A549 (cell line): ENCODE data around the gene CTSA. TPM values are rescaled to one million over a fixed set of nuclear protein-coding genes. Genes with fewer than 3 reads are reported as not detected.

ENCODE experiments used
- ATAC-seq, 2 experiments: fragments of 200-7000 bp in 1 of 2; fragments of >200 bp in 1 of 2; cut with Nextera tagmentation in 1 of 2; cut with Tn5 transposase in 1 of 2; 3 replicates each; pipeline versions ENCODE4 v1.8.0 to v1.9.1; 2018 to 2020; ENCODE audit warnings: mild to moderate bottlenecking in 1 of 2, moderate library complexity in 1 of 2
- CTCF ChIA-PET: fragments of 300-600 bp; sonication (Branson Sonifier 250); formaldehyde crosslinking; extraction: SDS; loops from one replicate; lab custom pipeline; 2021; ENCODE audit warnings: antibody characterized with exemption, inconsistent platforms; lab: Yijun Ruan, JAX
- POLR2A ChIA-PET: fragments of 350-600 bp; formaldehyde crosslinking; extraction: SDS; loops from one replicate; lab custom pipeline; 2021; ENCODE audit warnings: antibody characterized with exemption, inconsistent platforms; lab: Yijun Ruan, JAX
- DNase-seq, 2 experiments: peaks; one replicate each; pipeline versions ENCODE4 v3.0.0 to v3.0.0-alpha.2; 2011 to 2016; ENCODE audit warnings: low read depth in 1 of 2, low spot score in 1 of 2
- FAIRE-seq: peaks from 2 replicates; lab custom pipeline; 2011; peaks lifted over from hg19 to GRCh38; lab: Jason Lieb, UNC
- H3K27ac ChIP-seq, 2 experiments: fragments of >200 bp; sonication (Bioruptor Twin); formaldehyde crosslinking; 3 replicates each; pipeline ENCODE4 v1.5.1; 2016 to 2017
- H3K4me1 ChIP-seq: fragments of >200 bp; sonication (Bioruptor Twin); formaldehyde crosslinking; 3 replicates; pipeline ENCODE4 v1.6.1; 2016
- H3K4me2 ChIP-seq: fragments of >200 bp; sonication (Bioruptor Twin); formaldehyde crosslinking; 3 replicates; pipeline ENCODE4 v1.6.1; 2016
- H3K4me3 ChIP-seq: fragments of >200 bp; sonication (Bioruptor Twin); formaldehyde crosslinking; 3 replicates; pipeline ENCODE4 v1.5.1; 2016
- H3K9me3 ChIP-seq: fragments of >200 bp; sonication (Bioruptor Twin); formaldehyde crosslinking; 3 replicates; pipeline ENCODE4 v1.6.1; 2016
- BCL3 ChIP-seq: fragments of >200 bp; sonication (Bioruptor Twin); formaldehyde crosslinking; IDR thresholded peaks from 3 replicates; pipeline ENCODE4 v1.6.1; 2016
- CBX2 ChIP-seq: fragments of 200-600 bp; sonication (generic); IDR thresholded peaks from 2 replicates; pipeline ENCODE4 v1.6.1; 2016; ENCODE audit warnings: low read depth, mild to moderate bottlenecking, borderline replicate concordance
- CEBPB ChIP-seq, 2 experiments: fragments of >200 bp in 1 of 2; sonication (Bioruptor Twin) in 1 of 2; formaldehyde crosslinking in 1 of 2; IDR thresholded peaks; 2 replicates each; pipeline ENCODE4 v1.6.1; 2012 to 2016
- E2F6 ChIP-seq: IDR thresholded peaks from 2 replicates; pipeline ENCODE4 v1.6.1; 2012; ENCODE audit warnings: low read depth, borderline replicate concordance
- EHF ChIP-seq: fragments of 250-450 bp; sonication (Bioruptor Pico); IDR thresholded peaks from 2 replicates; pipeline ENCODE4 v1.5.0; 2020; ENCODE audit warnings: mild to moderate bottlenecking
- EHMT2 ChIP-seq: fragments of 200-600 bp; sonication (generic); IDR thresholded peaks from 2 replicates; pipeline ENCODE4 v1.6.1; 2016; ENCODE audit warnings: antibody characterized with exemption, low read depth, mild to moderate bottlenecking, moderate library complexity
- ESRRA ChIP-seq: fragments of 150-350 bp; IDR thresholded peaks from 2 replicates; pipeline ENCODE4 v1.6.1; 2014; ENCODE audit warnings: mild to moderate bottlenecking, low read length, borderline replicate concordance
- HOXA7 ChIP-seq: fragments of 250-450 bp; sonication (Bioruptor Pico); IDR thresholded peaks from 2 replicates; pipeline ENCODE4 v1.5.0; 2020; ENCODE audit warnings: mild to moderate bottlenecking, moderate library complexity
- HOXB13 ChIP-seq: fragments of 250-450 bp; sonication (Bioruptor Pico); IDR thresholded peaks from 2 replicates; pipeline ENCODE4 v1.5.0; 2020; ENCODE audit warnings: low read depth, mild to moderate bottlenecking, moderate library complexity
- JUN ChIP-seq, 2 experiments: fragments of >200 bp; sonication (Bioruptor Twin); formaldehyde crosslinking; IDR thresholded peaks; 2 replicates in 1 of 2; 3 replicates in 1 of 2; pipeline ENCODE4 v1.6.1; 2016 to 2017
- JUNB ChIP-seq: fragments of >200 bp; sonication (Bioruptor Twin); formaldehyde crosslinking; IDR thresholded peaks from 2 replicates; pipeline ENCODE4 v1.6.1; 2016
- KDM5A ChIP-seq: fragments of 200-600 bp; sonication (generic); IDR thresholded peaks from 2 replicates; pipeline ENCODE4 v1.6.1; 2016; ENCODE audit warnings: antibody characterized with exemption, mild to moderate bottlenecking
- MAFK ChIP-seq: fragments of 450-650 bp; IDR thresholded peaks from 2 replicates; pipeline ENCODE4 v1.6.1; 2014; ENCODE audit not compliant: partially characterized antibody
- MAZ ChIP-seq: fragments of 150-350 bp; IDR thresholded peaks from 2 replicates; pipeline ENCODE4 v1.6.1; 2014; ENCODE audit warnings: antibody characterized with exemption, low read depth, low read length, borderline replicate concordance
- NPAS2 ChIP-seq: fragments of 250-450 bp; sonication (Bioruptor Pico); IDR thresholded peaks from 2 replicates; pipeline ENCODE4 v1.8.0; 2022; ENCODE audit warnings: mild to moderate bottlenecking, moderate library complexity, borderline replicate concordance
- RNF2 ChIP-seq: fragments of 200-600 bp; sonication (generic); IDR thresholded peaks from 2 replicates; pipeline ENCODE4 v1.6.1; 2016; ENCODE audit warnings: low read depth, mild to moderate bottlenecking, antibody characterized with exemption, moderate library complexity, borderline replicate concordance
- SREBF2 ChIP-seq: fragments of 450-650 bp; IDR thresholded peaks from 2 replicates; pipeline ENCODE4 v1.6.1; 2014; ENCODE audit warnings: mild to moderate bottlenecking, moderate library complexity
- TP53 ChIP-seq: fragments of 250-450 bp; sonication (Bioruptor Pico); IDR thresholded peaks from 2 replicates; pipeline ENCODE4 v1.5.0; 2021; ENCODE audit warnings: mild to moderate bottlenecking, moderate library complexity
- ZSCAN20 ChIP-seq: fragments of 250-450 bp; sonication (Bioruptor Pico); IDR thresholded peaks from 2 replicates; pipeline ENCODE4 v1.8.0; 2022; ENCODE audit warnings: mild to moderate bottlenecking, moderate library complexity
- WGBS: methylation state at CpG from one replicate; pipeline ENCODE4 v1.1.6; 2017; ENCODE audit errors: missing lambda C conversion rate; 5-methylcytosine and 5-hydroxymethylcytosine counted together
- polyA plus RNA-seq, 4 experiments: library from polyadenylated mRNA; depleted of rRNA in 3 of 4; stranded (reverse); fragments of >200 nt; fragmentation: RNase III in 1 of 4; extraction: RNeasy Plus Mini Kit Qiagen cat#74134 plus additional on column Dnase treatment in 1 of 4; gene quantifications; 2 replicates in 3 of 4; 3 replicates in 1 of 4; pipeline ENCODE4 v1.2.3, GENCODE V29; 2011 to 2017
- TF ChIP-seq, protein P1 (sequence below): fragments of 250-450 bp; sonication (Bioruptor Pico); IDR thresholded peaks from 2 replicates; pipeline ENCODE4 v1.5.0; 2020; ENCODE audit warnings: low read depth, mild to moderate bottlenecking, moderate library complexity
- TF ChIP-seq, protein P2 (sequence below): IDR thresholded peaks from 2 replicates; pipeline ENCODE4 v1.6.1; 2012
- TF ChIP-seq, protein P3 (sequence below): fragments of >200 bp; sonication (Bioruptor Twin); formaldehyde crosslinking; IDR thresholded peaks from 2 replicates; pipeline ENCODE4 v1.6.1; 2016
- TF ChIP-seq, protein P4 (sequence below): fragments of 150-350 bp; IDR thresholded peaks from 2 replicates; pipeline ENCODE4 v1.6.1; 2014; ENCODE audit warnings: low read depth, mild to moderate bottlenecking, low read length

Gene CTSA
- polyA plus RNA-seq, 2 of the 4 experiments (the other 2 are of a cell fraction), result 53.1 to 95.6 TPM

GRCh38 chr20:45841407-45842129, 49.6 kb upstream of the CTSA start:
- 97% methylated on average over 9 of the region's 10 CpGs for WGBS
- Histone ChIP-seq H3K4me1 (no peaks in the 10 kb centered on the region), H3K4me2 (no peak overlapping the region), H3K27ac (no peak overlapping the region), H3K4me3 (no peak overlapping the region), H3K9me3 (no peaks in the 10 kb centered on the region)
- POLR2A ChIA-PET, result interaction anchor here (0.6 kb wide), 1 partner anchor 40 kb away, joined by 3 read pairs; the partner anchor contains the start of gene ZSWIM1
- CTCF ChIA-PET, result interaction anchor here (0.6 to 2.2 kb wide), 6 partner anchors 10 to 156 kb away, joined by 3 to 6 read pairs (median 4); no protein-coding TSS in a partner anchor
- no peak for DNase-seq
- ATAC-seq, result no peak; a peak in 1 of 6 replicates
- FAIRE-seq, result no peak
- no peak for TF ChIP-seq MAFK
- TF ChIP-seq RNF2, result no peak
- no peak for TF ChIP-seq HOXA7 (CRISPR knock-in tag)
- no peak for TF ChIP-seq ZSCAN20
- TF ChIP-seq HOXB13 (CRISPR knock-in tag), result no peak
- TF ChIP-seq JUN (IDR thresholded peaks at IDR 0.05), result no peak
- no peak for TF ChIP-seq EHF (CRISPR knock-in tag)
- TF ChIP-seq, protein P1, sequence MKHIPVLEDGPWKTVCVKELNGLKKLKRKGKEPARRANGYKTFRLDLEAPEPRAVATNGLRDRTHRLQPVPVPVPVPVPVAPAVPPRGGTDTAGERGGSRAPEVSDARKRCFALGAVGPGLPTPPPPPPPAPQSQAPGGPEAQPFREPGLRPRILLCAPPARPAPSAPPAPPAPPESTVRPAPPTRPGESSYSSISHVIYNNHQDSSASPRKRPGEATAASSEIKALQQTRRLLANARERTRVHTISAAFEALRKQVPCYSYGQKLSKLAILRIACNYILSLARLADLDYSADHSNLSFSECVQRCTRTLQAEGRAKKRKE (CRISPR knock-in tag), result no peak
- TF ChIP-seq TP53, result no peak
- no peak for TF ChIP-seq ESRRA
- no peak for TF ChIP-seq CBX2
- no peak for TF ChIP-seq NPAS2 (CRISPR knock-in tag)

- ChIA-PET POLR2A (no interaction called here), CTCF (interaction anchor here (0.8 to 1.6 kb wide), 5 partner anchors 9 to 128 kb away, joined by 3 to 5 read pairs (median 4); no protein-coding TSS in a partner anchor)
- DNase-seq (no peak), FAIRE-seq (no peak), ATAC-seq (no peak)
- Histone ChIP-seq H3K27ac (no peak overlapping the region), H3K4me3 (no peak overlapping the region), H3K9me3 (no peaks in the 10 kb centered on the region), H3K4me1 (no peaks in the 10 kb centered on the region), H3K4me2 (no peak overlapping the region)
- WGBS, result 92% methylated on average over 5 of the region's 5 CpGs
- TF ChIP-seq KDM5A (no peak), EHMT2 (no peak), MAFK (no peak), JUNB (no peak), E2F6 (no peak), CEBPB (IDR thresholded peaks at IDR 0.05) (no peak), BCL3 (no peak), CBX2 (no peak), MAZ (no peak), SREBF2 (no peak)
- TF ChIP-seq, protein P2, sequence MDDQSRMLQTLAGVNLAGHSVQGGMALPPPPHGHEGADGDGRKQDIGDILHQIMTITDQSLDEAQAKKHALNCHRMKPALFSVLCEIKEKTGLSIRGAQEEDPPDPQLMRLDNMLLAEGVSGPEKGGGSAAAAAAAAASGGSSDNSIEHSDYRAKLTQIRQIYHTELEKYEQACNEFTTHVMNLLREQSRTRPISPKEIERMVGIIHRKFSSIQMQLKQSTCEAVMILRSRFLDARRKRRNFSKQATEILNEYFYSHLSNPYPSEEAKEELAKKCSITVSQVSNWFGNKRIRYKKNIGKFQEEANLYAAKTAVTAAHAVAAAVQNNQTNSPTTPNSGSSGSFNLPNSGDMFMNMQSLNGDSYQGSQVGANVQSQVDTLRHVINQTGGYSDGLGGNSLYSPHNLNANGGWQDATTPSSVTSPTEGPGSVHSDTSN, result no peak
- TF ChIP-seq, protein P3, sequence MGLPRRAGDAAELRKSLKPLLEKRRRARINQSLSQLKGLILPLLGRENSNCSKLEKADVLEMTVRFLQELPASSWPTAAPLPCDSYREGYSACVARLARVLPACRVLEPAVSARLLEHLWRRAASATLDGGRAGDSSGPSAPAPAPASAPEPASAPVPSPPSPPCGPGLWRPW, result no peak
- TF ChIP-seq, protein P4, sequence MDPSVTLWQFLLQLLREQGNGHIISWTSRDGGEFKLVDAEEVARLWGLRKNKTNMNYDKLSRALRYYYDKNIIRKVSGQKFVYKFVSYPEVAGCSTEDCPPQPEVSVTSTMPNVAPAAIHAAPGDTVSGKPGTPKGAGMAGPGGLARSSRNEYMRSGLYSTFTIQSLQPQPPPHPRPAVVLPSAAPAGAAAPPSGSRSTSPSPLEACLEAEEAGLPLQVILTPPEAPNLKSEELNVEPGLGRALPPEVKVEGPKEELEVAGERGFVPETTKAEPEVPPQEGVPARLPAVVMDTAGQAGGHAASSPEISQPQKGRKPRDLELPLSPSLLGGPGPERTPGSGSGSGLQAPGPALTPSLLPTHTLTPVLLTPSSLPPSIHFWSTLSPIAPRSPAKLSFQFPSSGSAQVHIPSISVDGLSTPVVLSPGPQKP, result no peak
- TF ChIP-seq, all 56 proteins: peak for 0
Observed at GRCh38 chr20:45842169-45842812, 48.8 kb upstream of the CTSA start.
